ENCODE data around the gene CIRBP.

Gene CIRBP

DNA sequence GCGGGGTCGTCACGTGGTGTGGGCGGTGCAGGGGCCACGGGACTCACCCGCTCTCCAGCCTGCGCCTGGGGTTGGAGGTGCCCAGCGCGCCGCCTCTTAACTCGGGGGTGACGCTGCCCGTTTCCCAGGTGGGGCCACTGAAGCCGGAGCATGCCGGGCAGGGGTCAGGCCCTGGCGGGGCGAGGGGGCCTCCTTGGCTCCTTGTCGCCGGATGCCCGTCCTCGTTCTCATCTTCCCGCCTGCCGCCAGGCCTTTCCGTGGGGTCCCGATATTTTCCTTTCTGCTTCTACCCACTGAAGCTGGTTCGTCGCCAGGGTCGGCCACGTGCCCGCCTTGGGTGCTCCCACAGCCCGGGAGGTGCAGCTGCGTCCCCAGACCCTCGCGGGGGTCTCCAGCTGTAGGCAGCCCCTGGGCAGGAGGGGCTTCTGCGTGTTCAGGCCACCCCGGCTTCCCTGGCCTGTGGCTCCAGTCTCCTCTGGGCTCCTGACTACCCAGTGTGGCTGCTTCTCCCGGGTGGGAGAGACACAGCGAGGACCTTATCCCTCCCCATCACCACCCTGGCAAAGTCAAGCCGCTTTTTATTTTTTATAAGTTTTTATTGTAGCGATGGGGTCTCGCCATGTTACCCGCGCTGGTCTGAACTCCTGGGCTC lies 7.0 kb downstream of the CIRBP start:
- no peak overlapping the region for H2AK5ac ChIP-seq (ENCODE audit: low read length)
- peak overlapping the region; percentile 40 for H3K4ac ChIP-seq (ENCODE audit: low read depth, low read length)
- H2BK120ac ChIP-seq (ENCODE audit: low read depth, low read length) = no peak overlapping the region
- peak overlapping the region; percentile 91 for H3K9ac ChIP-seq (ENCODE audit: low read length)
- peaks cover 12% of the 10 kb centered on the region for H3K79me1 ChIP-seq (ENCODE audit: low read length)
- no peak overlapping the region for H4K8ac ChIP-seq (ENCODE audit: low read depth, low read length)
- peak overlapping the region; percentile 45 for H3K27ac ChIP-seq (ENCODE audit: low read depth, low read length)
- no peak overlapping the region for H4K5ac ChIP-seq (ENCODE audit: low read length)
- peak overlapping the region; percentile 91 for H3K56ac ChIP-seq (ENCODE audit: low read length)
- no peak overlapping the region for H2BK15ac ChIP-seq (replicated peaks; ENCODE audit: low read depth)
- peaks cover 28% of the 10 kb centered on the region for H3K79me2 ChIP-seq (ENCODE audit: control insufficient read depth, insufficient read depth, low read length)
- H2BK5ac ChIP-seq (ENCODE audit: low read length) = peak overlapping the region; percentile 53
- H3K18ac ChIP-seq (ENCODE audit: low read length) = peak overlapping the region; percentile 42
- H3K4me3 ChIP-seq (ENCODE audit: low read length) = peak overlapping the region; percentile 77
- DNase-seq = no peak
- no peaks in the 10 kb centered on the region for H3K27me3 ChIP-seq (ENCODE audit: insufficient read depth, low read length, poor library complexity)
- peaks cover 12% of the 10 kb centered on the region for H3K36me3 ChIP-seq (ENCODE audit: control insufficient read depth, insufficient read depth, low read length)
- H3K4me1 ChIP-seq (ENCODE audit: control insufficient read depth, low read depth, low read length) = no peaks in the 10 kb centered on the region
- H3K4me2 ChIP-seq (ENCODE audit: low read length) = peak overlapping the region; percentile 98
- H3K23ac ChIP-seq (ENCODE audit: low read length) = peak overlapping the region; percentile 3
- WGBS (ENCODE audit: extremely low coverage, insufficient coverage, low lambda C conversion rate) = no CpG with 5 or more reads among the region's 43 CpGs

DNA sequence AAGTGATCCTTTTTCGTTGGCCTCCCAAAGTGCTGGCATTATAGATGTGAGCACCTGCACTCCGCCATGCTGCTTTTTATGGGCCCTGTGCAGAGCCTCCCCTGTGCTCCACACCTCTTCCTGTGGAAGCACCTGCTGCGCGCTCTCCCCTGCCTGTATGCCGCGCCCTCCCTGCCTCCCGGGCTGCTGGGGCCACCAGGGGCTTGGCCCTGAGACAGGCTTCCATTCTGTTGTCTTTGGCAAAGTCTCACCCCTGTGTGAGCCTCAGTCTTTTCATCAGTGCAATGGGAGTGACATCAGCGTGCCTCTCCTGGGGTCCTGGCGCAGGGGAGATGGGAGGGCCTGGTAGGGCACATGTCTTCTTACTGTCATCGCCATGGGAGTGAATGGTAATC lies 7.5 kb downstream of the CIRBP start:
- H3K4me3 ChIP-seq (ENCODE audit: low read length) = no peak overlapping the region
- H3K27ac ChIP-seq (ENCODE audit: low read depth, low read length) = no peak overlapping the region

DNA sequence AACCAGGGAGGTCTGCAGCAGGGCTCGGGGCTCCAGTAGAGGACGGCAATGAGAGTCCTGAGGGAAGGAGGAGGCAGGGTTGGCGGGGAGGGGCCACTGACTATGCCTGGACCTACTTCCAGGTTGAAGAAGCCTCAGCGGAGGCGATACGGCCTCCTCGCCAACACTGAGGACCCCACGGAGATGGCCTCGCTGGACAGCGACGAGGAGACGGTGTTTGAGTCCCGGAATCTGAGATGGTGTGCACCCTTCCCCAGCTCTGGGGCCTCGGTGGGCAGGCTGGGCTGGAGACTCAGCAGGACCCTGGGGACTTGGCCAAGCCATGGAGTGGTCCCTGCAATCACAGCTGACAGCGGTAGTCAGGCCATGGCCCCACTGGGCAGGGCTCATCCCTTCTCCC lies 7.9 kb downstream of the CIRBP start:
- H2BK120ac ChIP-seq (ENCODE audit: low read depth, low read length) = no peak overlapping the region
- H3K4me3 ChIP-seq (ENCODE audit: low read length) = no peak overlapping the region
- H3K4ac ChIP-seq (ENCODE audit: low read depth, low read length) = no peak overlapping the region
- H2BK15ac ChIP-seq (replicated peaks; ENCODE audit: low read depth) = no peak overlapping the region
- no peak overlapping the region for H3K9ac ChIP-seq (ENCODE audit: low read length)
- no CpG with 5 or more reads among the region's 15 CpGs for WGBS (ENCODE audit: extremely low coverage, insufficient coverage, low lambda C conversion rate)
- peaks cover 9% of the 10 kb centered on the region for H3K79me1 ChIP-seq (ENCODE audit: low read length)
- no peak for DNase-seq
- no peaks in the 10 kb centered on the region for H3K4me1 ChIP-seq (ENCODE audit: control insufficient read depth, low read depth, low read length)
- H3K18ac ChIP-seq (ENCODE audit: low read length) = no peak overlapping the region
- no peak overlapping the region for H2AK5ac ChIP-seq (ENCODE audit: low read length)
- H4K8ac ChIP-seq (ENCODE audit: low read depth, low read length) = no peak overlapping the region
- no peak overlapping the region for H3K23ac ChIP-seq (ENCODE audit: low read length)
- peak overlapping the region; percentile 91 for H3K56ac ChIP-seq (ENCODE audit: low read length)
- H3K36me3 ChIP-seq (ENCODE audit: control insufficient read depth, insufficient read depth, low read length) = peaks cover 7% of the 10 kb centered on the region
- no peak overlapping the region for H3K4me2 ChIP-seq (ENCODE audit: low read length)
- no peak overlapping the region for H4K5ac ChIP-seq (ENCODE audit: low read length)
- H3K79me2 ChIP-seq (ENCODE audit: control insufficient read depth, insufficient read depth, low read length) = peaks cover 18% of the 10 kb centered on the region
- H2BK5ac ChIP-seq (ENCODE audit: low read length) = no peak overlapping the region
- H3K27ac ChIP-seq (ENCODE audit: low read depth, low read length) = no peak overlapping the region
- H3K27me3 ChIP-seq (ENCODE audit: insufficient read depth, low read length, poor library complexity) = no peaks in the 10 kb centered on the region

More for the DNA sequence above, 7.5 kb downstream of the CIRBP start:
- WGBS (ENCODE audit: extremely low coverage, insufficient coverage, low lambda C conversion rate) = no CpG with 5 or more reads among the region's 10 CpGs
- Histone ChIP-seq H3K79me1 (ENCODE audit: low read length) (peaks cover 10% of the 10 kb centered on the region), H3K23ac (ENCODE audit: low read length) (no peak overlapping the region), H2BK5ac (ENCODE audit: low read length) (no peak overlapping the region), H4K5ac (ENCODE audit: low read length) (no peak overlapping the region), H4K8ac (ENCODE audit: low read depth, low read length) (no peak overlapping the region), H2BK120ac (ENCODE audit: low read depth, low read length) (no peak overlapping the region), H2BK15ac (replicated peaks; ENCODE audit: low read depth) (no peak overlapping the region), H3K4ac (ENCODE audit: low read depth, low read length) (no peak overlapping the region), H3K9ac (ENCODE audit: low read length) (peak overlapping the region; percentile 91), H3K4me2 (ENCODE audit: low read length) (no peak overlapping the region), H3K18ac (ENCODE audit: low read length) (no peak overlapping the region), H3K4me1 (ENCODE audit: control insufficient read depth, low read depth, low read length) (no peaks in the 10 kb centered on the region), H3K36me3 (ENCODE audit: control insufficient read depth, insufficient read depth, low read length) (peaks cover 11% of the 10 kb centered on the region), H2AK5ac (ENCODE audit: low read length) (no peak overlapping the region), H3K27me3 (ENCODE audit: insufficient read depth, low read length, poor library complexity) (no peaks in the 10 kb centered on the region), H3K56ac (ENCODE audit: low read length) (peak overlapping the region; percentile 91), H3K79me2 (ENCODE audit: control insufficient read depth, insufficient read depth, low read length) (peaks cover 23% of the 10 kb centered on the region)
- no peak for DNase-seq

DNA sequence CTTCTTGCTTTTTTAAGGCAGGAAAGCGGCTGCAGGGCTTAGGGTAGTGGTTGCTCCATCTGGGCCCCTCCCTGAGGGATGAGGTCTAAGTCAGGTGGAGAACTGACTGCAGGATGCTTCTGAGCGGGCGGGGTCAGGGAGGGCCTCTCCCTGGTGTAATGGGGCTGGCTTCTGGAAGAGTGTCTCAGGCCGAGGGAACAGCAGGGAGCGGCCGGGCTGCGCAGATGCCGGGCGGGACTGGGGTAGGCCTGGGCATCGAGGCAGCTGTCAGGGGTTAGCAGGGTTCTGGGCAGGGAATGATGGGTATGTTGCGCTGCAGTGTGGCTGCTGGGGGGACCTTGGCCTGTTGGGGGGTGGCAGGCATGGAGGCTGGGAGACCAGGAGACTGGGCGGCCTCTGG lies 8.9 kb downstream of the CIRBP start:
- H3K4me1 ChIP-seq (ENCODE audit: control insufficient read depth, low read depth, low read length) = no peaks in the 10 kb centered on the region
- peaks cover 10% of the 10 kb centered on the region for H3K79me2 ChIP-seq (ENCODE audit: control insufficient read depth, insufficient read depth, low read length)
- no peak overlapping the region for H4K8ac ChIP-seq (ENCODE audit: low read depth, low read length)
- no peak overlapping the region for H3K23ac ChIP-seq (ENCODE audit: low read length)
- H3K4me2 ChIP-seq (ENCODE audit: low read length) = no peak overlapping the region
- H2BK15ac ChIP-seq (replicated peaks; ENCODE audit: low read depth) = no peak overlapping the region
- no peak overlapping the region for H3K4ac ChIP-seq (ENCODE audit: low read depth, low read length)
- no peak overlapping the region for H3K56ac ChIP-seq (ENCODE audit: low read length)
- peaks cover 5% of the 10 kb centered on the region for H3K79me1 ChIP-seq (ENCODE audit: low read length)
- H2AK5ac ChIP-seq (ENCODE audit: low read length) = no peak overlapping the region
- no peak overlapping the region for H4K5ac ChIP-seq (ENCODE audit: low read length)
- no peak overlapping the region for H3K27ac ChIP-seq (ENCODE audit: low read depth, low read length)
- H3K4me3 ChIP-seq (ENCODE audit: low read length) = no peak overlapping the region
- WGBS (ENCODE audit: extremely low coverage, insufficient coverage, low lambda C conversion rate) = no CpG with 5 or more reads among the region's 12 CpGs
- H2BK5ac ChIP-seq (ENCODE audit: low read length) = no peak overlapping the region
- no peak for DNase-seq
- H3K9ac ChIP-seq (ENCODE audit: low read length) = no peak overlapping the region
- H3K27me3 ChIP-seq (ENCODE audit: insufficient read depth, low read length, poor library complexity) = no peaks in the 10 kb centered on the region
- H3K18ac ChIP-seq (ENCODE audit: low read length) = no peak overlapping the region
- peaks cover 3% of the 10 kb centered on the region for H3K36me3 ChIP-seq (ENCODE audit: control insufficient read depth, insufficient read depth, low read length)
- no peak overlapping the region for H2BK120ac ChIP-seq (ENCODE audit: low read depth, low read length)

DNA sequence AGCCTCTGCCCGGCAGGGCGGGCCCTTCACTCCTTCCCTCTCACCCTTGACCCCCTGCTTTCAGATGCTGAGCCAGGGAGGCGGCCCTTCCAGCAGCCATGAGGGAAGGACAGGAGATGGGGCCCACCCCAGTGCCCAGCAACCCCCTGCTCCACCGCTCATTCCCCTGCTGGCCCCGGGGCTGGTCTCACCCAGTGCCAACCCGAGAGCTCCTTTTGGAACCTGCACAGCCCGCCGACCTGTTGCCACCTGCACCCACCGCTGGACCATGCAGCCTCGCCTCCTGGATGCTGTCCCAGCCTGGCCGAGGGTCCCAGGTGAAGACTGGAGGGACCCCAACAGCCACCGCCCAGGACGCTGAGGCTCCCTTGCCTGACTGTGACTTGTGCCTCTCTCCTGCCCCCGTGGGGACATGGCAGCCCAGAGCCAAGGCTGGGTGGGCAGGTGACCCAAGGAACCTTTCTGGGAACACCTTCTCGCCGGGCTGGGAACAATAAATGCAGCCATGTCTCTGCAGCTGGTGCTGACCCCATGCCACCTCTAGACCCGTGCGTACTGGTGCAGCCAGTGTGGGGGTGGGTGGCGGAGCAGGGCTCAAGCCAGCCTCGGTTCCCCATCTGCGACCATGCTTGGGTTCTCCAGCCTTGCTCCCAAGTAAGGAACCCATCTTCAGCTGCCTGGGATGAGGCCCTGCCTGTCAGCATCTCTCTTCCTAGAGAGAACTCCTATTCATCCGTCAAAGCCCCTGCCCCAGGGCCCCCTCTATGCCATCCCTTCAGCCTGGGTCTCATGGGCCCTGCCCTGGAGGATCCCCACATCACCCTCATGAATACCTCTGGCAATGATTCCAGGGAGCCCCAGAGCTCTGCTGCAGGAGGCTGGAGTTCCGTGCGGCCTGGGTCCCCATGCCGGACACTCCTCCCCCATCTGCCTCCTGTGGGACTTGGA lies 9.9 kb downstream of the CIRBP start:
- Histone ChIP-seq H3K4me1 (ENCODE audit: control insufficient read depth, low read depth, low read length) (no peaks in the 10 kb centered on the region), H3K18ac (ENCODE audit: low read length) (no peak overlapping the region), H3K27me3 (ENCODE audit: insufficient read depth, low read length, poor library complexity) (no peaks in the 10 kb centered on the region), H2BK15ac (replicated peaks; ENCODE audit: low read depth) (no peak overlapping the region), H3K27ac (ENCODE audit: low read depth, low read length) (no peak overlapping the region), H3K79me2 (ENCODE audit: control insufficient read depth, insufficient read depth, low read length) (peaks cover 7% of the 10 kb centered on the region), H4K5ac (ENCODE audit: low read length) (no peak overlapping the region), H4K8ac (ENCODE audit: low read depth, low read length) (no peak overlapping the region), H3K23ac (ENCODE audit: low read length) (no peak overlapping the region), H3K9ac (ENCODE audit: low read length) (no peak overlapping the region), H3K4me3 (ENCODE audit: low read length) (no peak overlapping the region), H2BK120ac (ENCODE audit: low read depth, low read length) (no peak overlapping the region), H3K79me1 (ENCODE audit: low read length) (peaks cover 5% of the 10 kb centered on the region), H2AK5ac (ENCODE audit: low read length) (no peak overlapping the region), H3K4ac (ENCODE audit: low read depth, low read length) (no peak overlapping the region), H3K36me3 (ENCODE audit: control insufficient read depth, insufficient read depth, low read length) (peaks cover 3% of the 10 kb centered on the region), H2BK5ac (ENCODE audit: low read length) (no peak overlapping the region), H3K56ac (ENCODE audit: low read length) (no peak overlapping the region), H3K4me2 (ENCODE audit: low read length) (no peak overlapping the region)
- no CpG with 5 or more reads among the region's 25 CpGs for WGBS (ENCODE audit: extremely low coverage, insufficient coverage, low lambda C conversion rate)
- no peak for DNase-seq
